ENCODE measurements around the gene SEMA3A.

GRCh38 chr7:83918142-83918541 is 276.4 kb downstream of the SEMA3A start:
- TF ChIP-seq CTCF (IDR thresholded peaks at IDR 0.05), result no peak
- TF ChIP-seq EP300 (IDR thresholded peaks at IDR 0.05), result no peak
- no peak for TF ChIP-seq POLR2A (IDR thresholded peaks at IDR 0.05)
- no peak for TF ChIP-seq POLR2AphosphoS5 (IDR thresholded peaks at IDR 0.05)

Measured in sigmoid colon (tissue), 4 donors.